ENCODE measurements around the gene GPC3. TPM values are rescaled to one million over a fixed set of nuclear protein-coding genes. Genes with fewer than 3 reads are reported as not detected.
A peak's percentile ranks its signal among the peaks of the same experiment; 100 is the strongest.

GPC3 gene
- total RNA-seq, 1 experiment from 2014 or later, result 32.4 TPM

DNA sequence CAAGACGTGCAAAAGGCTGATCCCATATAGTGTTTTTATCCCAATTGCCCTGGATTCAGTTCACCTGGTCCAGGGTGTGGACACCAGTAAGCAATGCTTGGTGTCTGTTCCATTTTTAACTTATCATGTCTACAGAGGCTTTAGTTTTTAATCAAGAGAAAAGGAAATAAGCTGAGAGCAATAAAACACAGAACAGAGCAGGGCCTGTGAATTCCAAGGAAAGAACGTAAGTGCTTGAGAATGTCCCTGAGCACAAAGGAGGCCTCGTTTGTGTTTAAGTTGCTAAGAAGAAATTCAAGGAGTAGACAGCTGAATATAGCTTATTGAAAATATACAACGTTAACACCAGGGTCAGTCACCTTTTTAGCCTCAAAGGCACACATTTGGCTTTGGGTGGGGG, 191.3 kb downstream of the GPC3 start (continued):
- TF ChIP-seq, protein P1, sequence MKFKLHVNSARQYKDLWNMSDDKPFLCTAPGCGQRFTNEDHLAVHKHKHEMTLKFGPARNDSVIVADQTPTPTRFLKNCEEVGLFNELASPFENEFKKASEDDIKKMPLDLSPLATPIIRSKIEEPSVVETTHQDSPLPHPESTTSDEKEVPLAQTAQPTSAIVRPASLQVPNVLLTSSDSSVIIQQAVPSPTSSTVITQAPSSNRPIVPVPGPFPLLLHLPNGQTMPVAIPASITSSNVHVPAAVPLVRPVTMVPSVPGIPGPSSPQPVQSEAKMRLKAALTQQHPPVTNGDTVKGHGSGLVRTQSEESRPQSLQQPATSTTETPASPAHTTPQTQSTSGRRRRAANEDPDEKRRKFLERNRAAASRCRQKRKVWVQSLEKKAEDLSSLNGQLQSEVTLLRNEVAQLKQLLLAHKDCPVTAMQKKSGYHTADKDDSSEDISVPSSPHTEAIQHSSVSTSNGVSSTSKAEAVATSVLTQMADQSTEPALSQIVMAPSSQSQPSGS (CRISPR knock-in tag; IDR thresholded peaks at IDR 0.05; ENCODE audit: borderline replicate concordance, low read depth), result no peak
- TF ChIP-seq, protein P2, sequence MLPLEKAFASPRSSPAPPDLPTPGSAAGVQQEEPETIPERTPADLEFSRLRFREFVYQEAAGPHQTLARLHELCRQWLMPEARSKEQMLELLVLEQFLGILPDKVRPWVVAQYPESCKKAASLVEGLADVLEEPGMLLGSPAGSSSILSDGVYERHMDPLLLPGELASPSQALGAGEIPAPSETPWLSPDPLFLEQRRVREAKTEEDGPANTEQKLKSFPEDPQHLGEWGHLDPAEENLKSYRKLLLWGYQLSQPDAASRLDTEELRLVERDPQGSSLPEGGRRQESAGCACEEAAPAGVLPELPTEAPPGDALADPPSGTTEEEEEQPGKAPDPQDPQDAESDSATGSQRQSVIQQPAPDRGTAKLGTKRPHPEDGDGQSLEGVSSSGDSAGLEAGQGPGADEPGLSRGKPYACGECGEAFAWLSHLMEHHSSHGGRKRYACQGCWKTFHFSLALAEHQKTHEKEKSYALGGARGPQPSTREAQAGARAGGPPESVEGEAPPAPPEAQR (CRISPR knock-in tag; IDR thresholded peaks at IDR 0.05), result no peak

DNA sequence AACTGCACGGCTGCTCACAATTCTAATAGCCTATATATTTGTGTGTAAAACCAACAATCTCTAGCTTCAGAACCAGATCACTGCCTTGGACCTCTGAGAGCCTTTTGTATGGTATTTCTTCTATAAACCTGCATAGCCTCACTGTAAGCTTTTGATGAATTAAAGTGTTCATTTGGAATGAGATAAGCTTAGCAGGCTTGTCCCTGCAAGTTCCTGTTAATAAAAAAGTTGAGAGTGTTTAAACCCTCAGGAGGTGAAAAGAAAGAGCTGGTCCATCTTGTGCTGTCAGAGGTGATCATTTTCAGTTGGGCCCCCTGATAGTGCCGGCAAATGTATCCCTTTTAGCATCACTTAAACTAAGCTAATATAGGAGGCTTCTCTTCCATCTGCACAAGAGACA, 191.8 kb downstream of the GPC3 start:
- Mint-ChIP-seq H3K9me3 (no peaks in the 10 kb centered on the region), H3K4me1 (peaks cover 17% of the 10 kb centered on the region), H3K36me3 (no peaks in the 10 kb centered on the region), H3K27me3 (ENCODE audit: low read depth) (no peaks in the 10 kb centered on the region), H3K4me3 (no peak overlapping the region), H3K27ac (no peak overlapping the region)
- no peak for TF ChIP-seq TP53 (CRISPR knock-in tag; IDR thresholded peaks at IDR 0.05)
- TF ChIP-seq IRF2 (CRISPR knock-in tag; IDR thresholded peaks at IDR 0.05; ENCODE audit: borderline replicate concordance, low read depth), result no peak
- TF ChIP-seq ZNF317 (CRISPR knock-in tag; IDR thresholded peaks at IDR 0.05; ENCODE audit: borderline replicate concordance, low read depth), result no peak
- no peak for TF ChIP-seq SP1 (CRISPR knock-in tag; conservative IDR thresholded peaks at IDR 0.05)
- no peak for TF ChIP-seq HMGA2 (CRISPR knock-in tag; IDR thresholded peaks at IDR 0.05)
- TF ChIP-seq SMAD3 (CRISPR knock-in tag; IDR thresholded peaks at IDR 0.05; ENCODE audit: borderline replicate concordance), result no peak
- TF ChIP-seq, protein P3, sequence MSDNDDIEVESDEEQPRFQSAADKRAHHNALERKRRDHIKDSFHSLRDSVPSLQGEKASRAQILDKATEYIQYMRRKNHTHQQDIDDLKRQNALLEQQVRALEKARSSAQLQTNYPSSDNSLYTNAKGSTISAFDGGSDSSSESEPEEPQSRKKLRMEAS (CRISPR knock-in tag; IDR thresholded peaks at IDR 0.05), result no peak
- ATAC-seq (no peak), DNase-seq (ENCODE audit: low spot score) (no peak)
- POLR2A ChIA-PET, result no interaction called here
- CTCF ChIA-PET, result interaction anchor here (2.4 to 4.0 kb wide), 4 partner anchors 19 to 233 kb away, joined by 9 to 78 read pairs (median 54); no protein-coding TSS in a partner anchor

DNA sequence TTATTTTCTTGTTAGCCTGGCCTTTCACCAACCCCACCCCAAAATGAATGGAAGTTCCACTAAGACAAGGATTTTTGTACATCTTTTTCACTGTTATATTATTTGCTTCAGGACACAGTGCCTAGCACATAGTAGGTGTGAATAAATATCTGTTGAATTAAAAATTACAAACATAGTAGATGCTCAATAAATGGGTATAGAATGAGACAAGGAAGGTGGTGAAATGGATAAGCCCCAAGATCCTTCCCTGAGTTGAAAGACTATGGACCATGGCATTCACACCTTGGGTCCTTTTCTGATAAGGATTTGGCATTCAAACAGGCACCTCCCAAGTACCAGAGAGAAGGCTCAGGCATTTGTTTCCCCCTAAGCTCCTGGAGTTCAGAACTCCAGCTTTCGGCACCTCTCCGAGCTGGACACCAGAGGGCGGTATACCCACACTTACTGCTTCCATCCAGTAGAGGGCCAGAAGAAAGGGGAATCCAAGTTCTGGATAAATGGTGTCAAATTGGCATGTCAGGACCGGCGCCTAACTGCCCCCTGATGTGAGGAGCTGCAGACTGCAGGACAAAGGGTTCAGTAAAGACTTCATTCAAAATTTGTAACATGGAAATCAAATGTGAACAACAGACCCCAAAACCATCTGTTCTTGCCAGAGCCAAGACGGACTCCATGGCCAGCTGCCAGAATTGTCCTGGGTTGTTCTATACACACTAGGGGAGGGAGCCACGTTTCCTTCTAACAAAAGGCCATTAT, 193.0 kb downstream of the GPC3 start:
- Mint-ChIP-seq H3K36me3 (no peaks in the 10 kb centered on the region), H3K27me3 (ENCODE audit: low read depth) (no peaks in the 10 kb centered on the region), H3K9me3 (no peaks in the 10 kb centered on the region), H3K4me1 (peaks cover 20% of the 10 kb centered on the region), H3K4me3 (no peak overlapping the region), H3K27ac (no peak overlapping the region)
- POLR2A ChIA-PET, result no interaction called here
- ATAC-seq (peak; percentile 83), DNase-seq (ENCODE audit: low spot score) (peak; percentile 73)
- TF ChIP-seq TCF7 (CRISPR knock-in tag; IDR thresholded peaks at IDR 0.05; ENCODE audit: low read depth), result no peak
- TF ChIP-seq TP53 (CRISPR knock-in tag; IDR thresholded peaks at IDR 0.05), result no peak
- no peak for TF ChIP-seq RORB (CRISPR knock-in tag; IDR thresholded peaks at IDR 0.05)
- no peak for TF ChIP-seq SP1 (CRISPR knock-in tag; conservative IDR thresholded peaks at IDR 0.05)
- TF ChIP-seq, protein P4, sequence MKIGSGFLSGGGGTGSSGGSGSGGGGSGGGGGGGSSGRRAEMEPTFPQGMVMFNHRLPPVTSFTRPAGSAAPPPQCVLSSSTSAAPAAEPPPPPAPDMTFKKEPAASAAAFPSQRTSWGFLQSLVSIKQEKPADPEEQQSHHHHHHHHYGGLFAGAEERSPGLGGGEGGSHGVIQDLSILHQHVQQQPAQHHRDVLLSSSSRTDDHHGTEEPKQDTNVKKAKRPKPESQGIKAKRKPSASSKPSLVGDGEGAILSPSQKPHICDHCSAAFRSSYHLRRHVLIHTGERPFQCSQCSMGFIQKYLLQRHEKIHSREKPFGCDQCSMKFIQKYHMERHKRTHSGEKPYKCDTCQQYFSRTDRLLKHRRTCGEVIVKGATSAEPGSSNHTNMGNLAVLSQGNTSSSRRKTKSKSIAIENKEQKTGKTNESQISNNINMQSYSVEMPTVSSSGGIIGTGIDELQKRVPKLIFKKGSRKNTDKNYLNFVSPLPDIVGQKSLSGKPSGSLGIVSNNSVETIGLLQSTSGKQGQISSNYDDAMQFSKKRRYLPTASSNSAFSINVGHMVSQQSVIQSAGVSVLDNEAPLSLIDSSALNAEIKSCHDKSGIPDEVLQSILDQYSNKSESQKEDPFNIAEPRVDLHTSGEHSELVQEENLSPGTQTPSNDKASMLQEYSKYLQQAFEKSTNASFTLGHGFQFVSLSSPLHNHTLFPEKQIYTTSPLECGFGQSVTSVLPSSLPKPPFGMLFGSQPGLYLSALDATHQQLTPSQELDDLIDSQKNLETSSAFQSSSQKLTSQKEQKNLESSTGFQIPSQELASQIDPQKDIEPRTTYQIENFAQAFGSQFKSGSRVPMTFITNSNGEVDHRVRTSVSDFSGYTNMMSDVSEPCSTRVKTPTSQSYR (CRISPR knock-in tag; IDR thresholded peaks at IDR 0.05), result no peak
- TF ChIP-seq, protein P5, sequence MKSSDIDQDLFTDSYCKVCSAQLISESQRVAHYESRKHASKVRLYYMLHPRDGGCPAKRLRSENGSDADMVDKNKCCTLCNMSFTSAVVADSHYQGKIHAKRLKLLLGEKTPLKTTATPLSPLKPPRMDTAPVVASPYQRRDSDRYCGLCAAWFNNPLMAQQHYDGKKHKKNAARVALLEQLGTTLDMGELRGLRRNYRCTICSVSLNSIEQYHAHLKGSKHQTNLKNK (CRISPR knock-in tag; IDR thresholded peaks at IDR 0.05), result no peak
- TF ChIP-seq, protein P6, sequence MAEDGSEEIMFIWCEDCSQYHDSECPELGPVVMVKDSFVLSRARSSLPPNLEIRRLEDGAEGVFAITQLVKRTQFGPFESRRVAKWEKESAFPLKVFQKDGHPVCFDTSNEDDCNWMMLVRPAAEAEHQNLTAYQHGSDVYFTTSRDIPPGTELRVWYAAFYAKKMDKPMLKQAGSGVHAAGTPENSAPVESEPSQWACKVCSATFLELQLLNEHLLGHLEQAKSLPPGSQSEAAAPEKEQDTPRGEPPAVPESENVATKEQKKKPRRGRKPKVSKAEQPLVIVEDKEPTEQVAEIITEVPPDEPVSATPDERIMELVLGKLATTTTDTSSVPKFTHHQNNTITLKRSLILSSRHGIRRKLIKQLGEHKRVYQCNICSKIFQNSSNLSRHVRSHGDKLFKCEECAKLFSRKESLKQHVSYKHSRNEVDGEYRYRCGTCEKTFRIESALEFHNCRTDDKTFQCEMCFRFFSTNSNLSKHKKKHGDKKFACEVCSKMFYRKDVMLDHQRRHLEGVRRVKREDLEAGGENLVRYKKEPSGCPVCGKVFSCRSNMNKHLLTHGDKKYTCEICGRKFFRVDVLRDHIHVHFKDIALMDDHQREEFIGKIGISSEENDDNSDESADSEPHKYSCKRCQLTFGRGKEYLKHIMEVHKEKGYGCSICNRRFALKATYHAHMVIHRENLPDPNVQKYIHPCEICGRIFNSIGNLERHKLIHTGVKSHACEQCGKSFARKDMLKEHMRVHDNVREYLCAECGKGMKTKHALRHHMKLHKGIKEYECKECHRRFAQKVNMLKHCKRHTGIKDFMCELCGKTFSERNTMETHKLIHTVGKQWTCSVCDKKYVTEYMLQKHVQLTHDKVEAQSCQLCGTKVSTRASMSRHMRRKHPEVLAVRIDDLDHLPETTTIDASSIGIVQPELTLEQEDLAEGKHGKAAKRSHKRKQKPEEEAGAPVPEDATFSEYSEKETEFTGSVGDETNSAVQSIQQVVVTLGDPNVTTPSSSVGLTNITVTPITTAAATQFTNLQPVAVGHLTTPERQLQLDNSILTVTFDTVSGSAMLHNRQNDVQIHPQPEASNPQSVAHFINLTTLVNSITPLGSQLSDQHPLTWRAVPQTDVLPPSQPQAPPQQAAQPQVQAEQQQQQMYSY (CRISPR knock-in tag; IDR thresholded peaks at IDR 0.05), result peak; percentile 71
- TF ChIP-seq, protein P7, sequence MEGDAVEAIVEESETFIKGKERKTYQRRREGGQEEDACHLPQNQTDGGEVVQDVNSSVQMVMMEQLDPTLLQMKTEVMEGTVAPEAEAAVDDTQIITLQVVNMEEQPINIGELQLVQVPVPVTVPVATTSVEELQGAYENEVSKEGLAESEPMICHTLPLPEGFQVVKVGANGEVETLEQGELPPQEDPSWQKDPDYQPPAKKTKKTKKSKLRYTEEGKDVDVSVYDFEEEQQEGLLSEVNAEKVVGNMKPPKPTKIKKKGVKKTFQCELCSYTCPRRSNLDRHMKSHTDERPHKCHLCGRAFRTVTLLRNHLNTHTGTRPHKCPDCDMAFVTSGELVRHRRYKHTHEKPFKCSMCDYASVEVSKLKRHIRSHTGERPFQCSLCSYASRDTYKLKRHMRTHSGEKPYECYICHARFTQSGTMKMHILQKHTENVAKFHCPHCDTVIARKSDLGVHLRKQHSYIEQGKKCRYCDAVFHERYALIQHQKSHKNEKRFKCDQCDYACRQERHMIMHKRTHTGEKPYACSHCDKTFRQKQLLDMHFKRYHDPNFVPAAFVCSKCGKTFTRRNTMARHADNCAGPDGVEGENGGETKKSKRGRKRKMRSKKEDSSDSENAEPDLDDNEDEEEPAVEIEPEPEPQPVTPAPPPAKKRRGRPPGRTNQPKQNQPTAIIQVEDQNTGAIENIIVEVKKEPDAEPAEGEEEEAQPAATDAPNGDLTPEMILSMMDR (IDR thresholded peaks at IDR 0.05), result peak; percentile 86
- no peak for TF ChIP-seq PRRX2 (CRISPR knock-in tag; IDR thresholded peaks at IDR 0.05)
- TF ChIP-seq NR1H2 (CRISPR knock-in tag; IDR thresholded peaks at IDR 0.05), result no peak
- CTCF ChIA-PET, result interaction anchor here (0.5 to 4.0 kb wide), 39 partner anchors 9 to 1093 kb away, joined by 3 to 78 read pairs (median 4); partner anchors contain the start of gene GPC3
